A549 (cell line): Measurements from ENCODE around the gene ACP4.

Source experiments
- CHD4 ChIP-seq: fragments of 200-600 bp; sonication (generic); IDR thresholded peaks from 2 replicates; pipeline ENCODE4 v1.6.1; 2016; ENCODE audit warnings: antibody characterized with exemption, mild to moderate bottlenecking, borderline replicate concordance
- JUN ChIP-seq, 2 experiments: fragments of >200 bp; sonication (Bioruptor Twin); formaldehyde crosslinking; IDR thresholded peaks; 2 replicates in 1 of 2; 3 replicates in 1 of 2; pipeline ENCODE4 v1.6.1; 2016 to 2017
- MYC ChIP-seq: IDR thresholded peaks from 2 replicates; pipeline ENCODE4 v1.6.1; 2012; ENCODE audit warnings: mild to moderate bottlenecking, inconsistent platforms, low read length, improper control_type of control experiment, borderline replicate concordance
- TP53 ChIP-seq: fragments of 250-450 bp; sonication (Bioruptor Pico); IDR thresholded peaks from 2 replicates; pipeline ENCODE4 v1.5.0; 2021; ENCODE audit warnings: mild to moderate bottlenecking, moderate library complexity
- TF ChIP-seq, protein P1 (sequence below): fragments of >200 bp; sonication (Bioruptor Twin); formaldehyde crosslinking; IDR thresholded peaks from 3 replicates; pipeline ENCODE4 v1.6.1; 2016
- TF ChIP-seq, protein P2 (sequence below): fragments of 200-600 bp; sonication (generic); IDR thresholded peaks from 2 replicates; pipeline ENCODE4 v1.6.1; 2016; ENCODE audit warnings: antibody characterized with exemption, mild to moderate bottlenecking, moderate library complexity
- TF ChIP-seq, protein P3 (sequence below): fragments of >200 bp; sonication (Bioruptor Twin); formaldehyde crosslinking; IDR thresholded peaks from 3 replicates; pipeline ENCODE4 v1.5.1; 2016
- TF ChIP-seq, protein P4 (sequence below): fragments of 450-650 bp; IDR thresholded peaks from 2 replicates; pipeline ENCODE4 v1.6.1; 2014; ENCODE audit warnings: antibody characterized with exemption
- TF ChIP-seq, protein P5 (sequence below): IDR thresholded peaks from 2 replicates; pipeline ENCODE4 v1.6.1; 2012

DNA sequence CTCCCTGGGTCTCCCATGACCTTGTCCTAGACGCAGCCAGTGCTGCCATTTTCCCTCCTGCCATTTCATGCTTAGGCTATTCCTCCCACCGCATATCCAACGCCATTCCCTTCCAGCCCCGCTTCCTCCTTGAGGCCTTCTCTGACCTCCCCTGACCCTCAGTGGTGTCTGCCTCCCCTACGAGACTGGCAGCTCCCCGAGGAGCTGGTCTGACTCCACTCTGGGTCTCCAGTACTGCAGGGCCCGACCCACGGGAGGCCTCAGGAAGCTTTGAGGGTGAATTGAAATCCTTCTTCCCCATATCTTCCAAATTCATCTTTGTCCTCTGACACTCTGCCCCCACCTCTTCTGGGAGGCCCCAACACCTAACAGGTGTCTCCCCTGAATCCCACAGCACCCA lies 42.5 kb downstream of the ACP4 start:
- TF ChIP-seq, protein P1, sequence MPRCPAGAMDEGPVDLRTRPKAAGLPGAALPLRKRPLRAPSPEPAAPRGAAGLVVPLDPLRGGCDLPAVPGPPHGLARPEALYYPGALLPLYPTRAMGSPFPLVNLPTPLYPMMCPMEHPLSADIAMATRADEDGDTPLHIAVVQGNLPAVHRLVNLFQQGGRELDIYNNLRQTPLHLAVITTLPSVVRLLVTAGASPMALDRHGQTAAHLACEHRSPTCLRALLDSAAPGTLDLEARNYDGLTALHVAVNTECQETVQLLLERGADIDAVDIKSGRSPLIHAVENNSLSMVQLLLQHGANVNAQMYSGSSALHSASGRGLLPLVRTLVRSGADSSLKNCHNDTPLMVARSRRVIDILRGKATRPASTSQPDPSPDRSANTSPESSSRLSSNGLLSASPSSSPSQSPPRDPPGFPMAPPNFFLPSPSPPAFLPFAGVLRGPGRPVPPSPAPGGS = no peak
- TF ChIP-seq, protein P2, sequence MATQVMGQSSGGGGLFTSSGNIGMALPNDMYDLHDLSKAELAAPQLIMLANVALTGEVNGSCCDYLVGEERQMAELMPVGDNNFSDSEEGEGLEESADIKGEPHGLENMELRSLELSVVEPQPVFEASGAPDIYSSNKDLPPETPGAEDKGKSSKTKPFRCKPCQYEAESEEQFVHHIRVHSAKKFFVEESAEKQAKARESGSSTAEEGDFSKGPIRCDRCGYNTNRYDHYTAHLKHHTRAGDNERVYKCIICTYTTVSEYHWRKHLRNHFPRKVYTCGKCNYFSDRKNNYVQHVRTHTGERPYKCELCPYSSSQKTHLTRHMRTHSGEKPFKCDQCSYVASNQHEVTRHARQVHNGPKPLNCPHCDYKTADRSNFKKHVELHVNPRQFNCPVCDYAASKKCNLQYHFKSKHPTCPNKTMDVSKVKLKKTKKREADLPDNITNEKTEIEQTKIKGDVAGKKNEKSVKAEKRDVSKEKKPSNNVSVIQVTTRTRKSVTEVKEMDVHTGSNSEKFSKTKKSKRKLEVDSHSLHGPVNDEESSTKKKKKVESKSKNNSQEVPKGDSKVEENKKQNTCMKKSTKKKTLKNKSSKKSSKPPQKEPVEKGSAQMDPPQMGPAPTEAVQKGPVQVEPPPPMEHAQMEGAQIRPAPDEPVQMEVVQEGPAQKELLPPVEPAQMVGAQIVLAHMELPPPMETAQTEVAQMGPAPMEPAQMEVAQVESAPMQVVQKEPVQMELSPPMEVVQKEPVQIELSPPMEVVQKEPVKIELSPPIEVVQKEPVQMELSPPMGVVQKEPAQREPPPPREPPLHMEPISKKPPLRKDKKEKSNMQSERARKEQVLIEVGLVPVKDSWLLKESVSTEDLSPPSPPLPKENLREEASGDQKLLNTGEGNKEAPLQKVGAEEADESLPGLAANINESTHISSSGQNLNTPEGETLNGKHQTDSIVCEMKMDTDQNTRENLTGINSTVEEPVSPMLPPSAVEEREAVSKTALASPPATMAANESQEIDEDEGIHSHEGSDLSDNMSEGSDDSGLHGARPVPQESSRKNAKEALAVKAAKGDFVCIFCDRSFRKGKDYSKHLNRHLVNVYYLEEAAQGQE = no peak
- TF ChIP-seq TP53 (no peak), CHD4 (no peak), MYC (no peak), JUN (IDR thresholded peaks at IDR 0.05) (no peak)
- TF ChIP-seq, protein P3, sequence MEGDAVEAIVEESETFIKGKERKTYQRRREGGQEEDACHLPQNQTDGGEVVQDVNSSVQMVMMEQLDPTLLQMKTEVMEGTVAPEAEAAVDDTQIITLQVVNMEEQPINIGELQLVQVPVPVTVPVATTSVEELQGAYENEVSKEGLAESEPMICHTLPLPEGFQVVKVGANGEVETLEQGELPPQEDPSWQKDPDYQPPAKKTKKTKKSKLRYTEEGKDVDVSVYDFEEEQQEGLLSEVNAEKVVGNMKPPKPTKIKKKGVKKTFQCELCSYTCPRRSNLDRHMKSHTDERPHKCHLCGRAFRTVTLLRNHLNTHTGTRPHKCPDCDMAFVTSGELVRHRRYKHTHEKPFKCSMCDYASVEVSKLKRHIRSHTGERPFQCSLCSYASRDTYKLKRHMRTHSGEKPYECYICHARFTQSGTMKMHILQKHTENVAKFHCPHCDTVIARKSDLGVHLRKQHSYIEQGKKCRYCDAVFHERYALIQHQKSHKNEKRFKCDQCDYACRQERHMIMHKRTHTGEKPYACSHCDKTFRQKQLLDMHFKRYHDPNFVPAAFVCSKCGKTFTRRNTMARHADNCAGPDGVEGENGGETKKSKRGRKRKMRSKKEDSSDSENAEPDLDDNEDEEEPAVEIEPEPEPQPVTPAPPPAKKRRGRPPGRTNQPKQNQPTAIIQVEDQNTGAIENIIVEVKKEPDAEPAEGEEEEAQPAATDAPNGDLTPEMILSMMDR = no peak
- TF ChIP-seq, protein P4, sequence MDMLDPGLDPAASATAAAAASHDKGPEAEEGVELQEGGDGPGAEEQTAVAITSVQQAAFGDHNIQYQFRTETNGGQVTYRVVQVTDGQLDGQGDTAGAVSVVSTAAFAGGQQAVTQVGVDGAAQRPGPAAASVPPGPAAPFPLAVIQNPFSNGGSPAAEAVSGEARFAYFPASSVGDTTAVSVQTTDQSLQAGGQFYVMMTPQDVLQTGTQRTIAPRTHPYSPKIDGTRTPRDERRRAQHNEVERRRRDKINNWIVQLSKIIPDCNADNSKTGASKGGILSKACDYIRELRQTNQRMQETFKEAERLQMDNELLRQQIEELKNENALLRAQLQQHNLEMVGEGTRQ = no peak
- TF ChIP-seq, protein P5, sequence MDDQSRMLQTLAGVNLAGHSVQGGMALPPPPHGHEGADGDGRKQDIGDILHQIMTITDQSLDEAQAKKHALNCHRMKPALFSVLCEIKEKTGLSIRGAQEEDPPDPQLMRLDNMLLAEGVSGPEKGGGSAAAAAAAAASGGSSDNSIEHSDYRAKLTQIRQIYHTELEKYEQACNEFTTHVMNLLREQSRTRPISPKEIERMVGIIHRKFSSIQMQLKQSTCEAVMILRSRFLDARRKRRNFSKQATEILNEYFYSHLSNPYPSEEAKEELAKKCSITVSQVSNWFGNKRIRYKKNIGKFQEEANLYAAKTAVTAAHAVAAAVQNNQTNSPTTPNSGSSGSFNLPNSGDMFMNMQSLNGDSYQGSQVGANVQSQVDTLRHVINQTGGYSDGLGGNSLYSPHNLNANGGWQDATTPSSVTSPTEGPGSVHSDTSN = no peak
